Cardiac atrium fibroblast (primary cell): ENCODE measurements around the gene ASIP. TPM values are rescaled to one million over a fixed set of nuclear protein-coding genes. Genes with fewer than 3 reads are reported as not detected.

Experiments used
- total RNA-seq: library from RNA; depleted of rRNA; stranded (reverse); fragments of >200 nt; gene quantifications from 2 replicates; pipeline ENCODE4 v1.2.3, GENCODE V29; 2015

ASIP gene, protein sequence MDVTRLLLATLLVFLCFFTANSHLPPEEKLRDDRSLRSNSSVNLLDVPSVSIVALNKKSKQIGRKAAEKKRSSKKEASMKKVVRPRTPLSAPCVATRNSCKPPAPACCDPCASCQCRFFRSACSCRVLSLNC
- total RNA-seq: not detected in 2 replicates

GRCh38 chr20:34240693-34241615 lies at the start of gene ASIP:
Gene ASIP, plus strand, starts transcription at chr20:34241423. Its CDS starts 18,952 bp downstream, at chr20:34260375.

DNA sequence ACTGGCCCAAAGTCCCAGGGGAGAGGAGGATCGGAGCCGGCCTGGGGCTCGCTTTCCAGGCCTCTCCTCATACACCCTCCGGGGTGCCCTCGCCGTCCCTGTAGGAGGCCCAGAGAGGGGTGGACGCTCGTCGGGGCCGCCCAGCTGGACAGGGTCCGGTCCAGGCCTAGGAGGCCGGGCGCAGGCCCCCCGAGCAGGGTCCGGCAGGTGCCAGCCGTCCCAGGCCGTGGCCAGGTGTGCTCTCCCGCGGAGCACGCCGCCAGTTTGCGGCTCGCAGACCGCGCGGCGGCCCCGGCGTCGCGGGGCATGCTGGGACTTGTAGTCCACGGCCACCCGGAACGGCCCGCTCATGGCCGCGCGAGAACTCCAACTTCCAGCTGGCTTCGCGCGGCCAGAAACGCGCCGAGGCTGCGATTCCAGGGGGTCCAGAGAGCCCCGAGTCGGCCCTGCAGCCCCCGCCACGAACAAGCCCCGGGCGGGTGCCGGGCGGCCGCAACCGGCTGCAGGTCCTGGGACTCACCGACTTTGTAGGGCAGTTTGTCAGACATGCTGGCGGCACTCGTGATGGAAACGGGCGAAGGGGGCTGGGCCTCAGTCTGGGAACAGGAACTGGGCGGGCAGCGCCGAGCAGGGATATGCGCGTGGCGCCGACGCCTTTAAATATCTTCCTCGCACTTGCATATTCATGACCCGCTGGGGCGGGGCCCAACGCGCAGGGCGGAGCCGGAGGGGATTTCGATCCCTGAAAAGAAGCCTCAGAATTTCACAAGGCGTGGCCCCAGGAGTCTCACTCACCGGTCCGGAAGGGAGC lies 61.7 kb downstream of the ASIP start, which contains the start of gene AHCY:
TSS of gene AHCY (minus strand) at position 633 of the 811 bp plus-strand sequence. CDS start at position 548, 85 bp downstream.

Other genes with a start within 250 kb of the ASIP start
- gene RALY, start 247.5 kb upstream of the ASIP start, total RNA-seq: 89.2 and 101 TPM in 2 replicates
- 105 and 114 TPM in 2 replicates for gene EIF2S2, start 129.2 kb upstream of the ASIP start, total RNA-seq
- gene AHCY, start 61.9 kb downstream of the ASIP start, total RNA-seq: 143 and 147 TPM in 2 replicates
- 39.0 and 41.5 TPM in 2 replicates for gene ITCH, start 121.8 kb downstream of the ASIP start, total RNA-seq